GM19328 (cell line): ENCODE data around the gene GFRA1.
"Not testable (repeated sequence)": the region's sequence is repeated elsewhere in the genome, so short reads cannot be mapped to it uniquely, and the experiment has no call there.

Source experiments
- ATAC-seq: cut with Tn5 transposase; IDR thresholded peaks from one replicate; pipeline ENCODE4 v1.9.1; 2021; ENCODE audit warnings: mild to moderate bottlenecking, moderate library complexity; ENCODE audit not compliant: unreplicated experiment

GFRA1 gene

DNA sequence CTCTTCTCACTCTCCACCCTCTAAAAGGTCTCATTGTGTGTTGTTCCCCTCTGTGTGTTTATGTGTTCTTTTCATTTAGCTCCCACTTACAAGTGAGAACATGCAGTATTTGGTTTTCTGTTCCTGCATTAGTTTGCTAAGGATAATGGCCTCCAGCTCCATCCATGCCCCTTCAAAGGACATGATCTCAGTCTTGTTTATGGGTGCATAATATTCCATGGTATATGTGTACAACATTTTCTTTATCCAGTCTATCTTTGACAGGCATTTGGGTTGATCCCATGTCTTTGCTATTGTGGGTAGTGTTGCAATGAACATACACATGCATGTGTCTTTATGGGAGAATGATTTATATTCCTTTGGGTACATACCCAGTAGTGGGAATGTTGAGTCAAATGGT, 107.1 kb downstream of the GFRA1 start:
- not testable (repeated sequence) for ATAC-seq

DNA sequence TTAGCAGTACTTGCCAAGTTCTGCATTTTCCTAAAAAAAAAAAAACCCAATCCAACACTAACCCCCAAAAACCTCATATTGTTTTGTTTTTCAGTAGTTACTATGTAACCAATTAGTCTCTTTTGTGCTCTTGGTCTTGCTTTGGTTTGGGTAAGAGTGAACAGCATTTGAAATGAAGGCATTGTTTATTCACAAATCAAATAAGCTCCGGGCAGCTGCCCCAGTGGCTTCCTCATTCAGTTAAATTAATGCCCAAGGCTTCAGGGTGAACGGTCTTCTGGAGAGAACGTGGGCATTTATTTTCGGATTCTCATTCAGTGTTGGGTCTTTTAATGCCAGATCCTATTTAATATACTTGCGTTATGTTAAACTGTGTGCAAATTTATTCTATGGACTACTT, 108.7 kb downstream of the GFRA1 start:
- ATAC-seq = no peak

DNA sequence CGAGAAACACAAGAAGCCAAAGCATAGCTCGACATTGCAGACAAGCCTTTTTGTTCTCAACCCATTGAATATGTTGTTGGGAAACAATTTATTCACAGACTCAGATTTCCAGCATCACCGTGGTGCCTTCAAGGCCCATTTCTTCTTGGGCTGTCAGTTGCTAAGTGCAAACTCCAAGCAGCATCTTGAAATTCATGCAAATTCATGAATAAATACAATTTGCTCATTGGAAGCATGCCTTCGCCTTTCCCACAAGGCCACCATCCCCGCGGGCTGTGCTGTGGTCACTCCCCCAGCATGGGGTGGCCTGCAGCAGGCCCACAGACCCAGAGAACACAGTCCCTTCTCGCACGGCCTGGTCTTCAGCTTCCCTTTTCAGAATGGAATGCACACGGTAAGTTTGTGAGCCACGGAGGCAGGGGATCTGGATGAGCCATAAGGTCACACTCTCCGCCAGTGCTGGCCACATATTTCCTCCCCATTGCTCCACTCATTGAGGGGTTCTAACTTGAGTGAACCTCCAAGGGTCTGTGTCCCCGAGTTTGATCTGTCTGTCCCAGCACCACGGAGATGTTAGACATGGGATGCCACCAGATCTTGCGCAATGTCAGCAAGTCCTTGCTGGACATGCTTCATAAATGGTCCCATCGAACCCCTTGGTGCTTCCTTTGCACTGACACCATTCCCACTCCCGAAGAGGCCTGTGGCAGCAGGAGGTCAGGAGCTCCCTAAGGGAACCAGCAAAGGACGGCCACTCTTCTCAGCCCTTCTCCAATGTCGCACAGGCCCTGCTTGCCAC, 109.5 kb downstream of the GFRA1 start:
- no peak for ATAC-seq

DNA sequence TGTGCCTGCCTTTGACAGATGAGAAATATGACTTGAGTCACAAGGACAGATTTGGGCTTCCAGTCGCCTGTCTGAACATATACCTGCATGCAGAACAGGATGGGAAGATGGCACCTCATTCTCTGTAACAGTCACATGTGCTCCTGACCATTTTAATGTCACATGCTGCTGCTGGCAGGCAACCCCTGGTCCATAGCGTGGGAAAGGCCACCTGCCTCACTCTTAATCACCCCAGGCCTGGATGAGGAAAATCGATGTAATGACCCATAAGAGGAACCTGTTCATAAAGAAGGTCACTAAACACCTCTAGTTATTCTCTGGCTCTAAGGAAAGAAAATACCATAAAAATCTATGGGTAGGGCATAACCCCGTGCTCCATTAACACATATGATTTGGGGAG, 110.2 kb downstream of the GFRA1 start:
- ATAC-seq = no peak

DNA sequence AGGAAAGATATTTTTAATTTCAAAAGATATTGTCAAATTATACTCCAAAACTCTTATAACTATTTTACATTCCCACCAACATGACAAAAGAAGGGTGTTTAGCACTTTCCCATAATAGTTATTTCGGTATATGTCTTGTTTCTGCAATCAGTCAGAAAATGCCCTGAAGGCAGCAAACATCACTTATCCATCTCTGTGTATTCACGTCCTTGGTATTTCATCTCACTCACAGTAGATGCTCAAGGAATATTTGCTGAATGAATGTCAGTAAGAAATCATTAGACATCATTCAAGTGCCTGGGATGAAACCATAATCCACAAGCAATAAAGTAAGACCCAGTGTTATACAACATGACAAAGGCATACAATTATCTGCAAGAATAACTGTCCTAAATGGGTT, 112.7 kb downstream of the GFRA1 start:
- no peak for ATAC-seq

DNA sequence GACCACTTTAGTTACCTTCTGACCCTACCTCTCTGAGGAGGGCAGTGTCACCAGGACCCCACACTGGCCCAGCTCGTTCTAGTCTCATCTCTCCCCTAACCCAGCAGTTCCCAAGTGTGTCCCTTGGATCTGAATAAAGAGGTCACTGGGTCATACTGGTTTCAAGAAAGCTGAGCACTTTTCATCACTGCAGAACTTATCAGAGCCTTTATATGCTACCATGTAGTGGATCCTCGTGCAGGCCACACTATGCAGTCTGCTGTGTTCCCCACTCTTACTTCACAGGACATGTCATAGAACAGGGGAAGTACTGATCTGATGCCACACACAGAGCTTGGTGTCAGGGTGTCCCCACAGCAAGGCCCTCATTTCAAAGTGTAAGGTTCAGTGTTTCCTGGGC, 113.8 kb downstream of the GFRA1 start:
- ATAC-seq = no peak

DNA sequence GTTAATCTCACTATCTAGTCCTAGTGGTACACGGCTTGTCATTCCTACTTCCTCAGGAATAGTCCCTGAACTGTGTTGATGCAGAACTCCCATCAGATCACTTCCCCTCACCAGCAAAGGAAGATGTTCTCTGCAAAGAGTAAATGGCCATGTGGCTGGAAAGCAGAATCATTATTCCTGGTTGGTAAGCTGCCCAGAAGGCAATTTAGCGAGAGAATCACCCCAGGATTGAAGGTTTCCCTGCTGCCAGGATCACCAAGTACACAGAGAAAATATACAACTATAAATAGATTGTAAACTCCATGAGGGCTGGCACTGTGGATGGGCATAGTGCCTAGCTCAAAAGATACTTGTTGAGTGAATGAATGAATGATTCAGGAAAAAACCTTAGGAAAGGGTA, 115.0 kb downstream of the GFRA1 start:
- no peak for ATAC-seq

DNA sequence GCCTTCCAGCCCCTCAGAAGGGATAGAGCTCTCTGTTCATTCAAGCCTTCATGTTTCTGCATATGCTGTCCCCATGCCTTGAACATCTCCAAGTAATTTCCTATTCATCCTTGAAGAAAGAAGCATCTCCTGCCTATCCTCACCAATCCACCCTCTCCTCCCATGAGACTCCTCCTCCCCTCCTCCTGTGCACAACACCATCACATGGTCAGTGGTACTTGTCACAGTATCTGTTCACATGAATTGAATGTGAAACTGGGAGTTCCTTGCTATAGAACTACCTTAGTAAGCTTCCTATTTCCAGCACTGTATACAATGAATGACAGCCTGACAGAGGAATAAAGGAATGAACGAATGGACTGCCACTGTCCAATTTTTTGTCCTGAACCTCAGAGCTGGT, 115.5 kb downstream of the GFRA1 start:
- ATAC-seq = no peak

DNA sequence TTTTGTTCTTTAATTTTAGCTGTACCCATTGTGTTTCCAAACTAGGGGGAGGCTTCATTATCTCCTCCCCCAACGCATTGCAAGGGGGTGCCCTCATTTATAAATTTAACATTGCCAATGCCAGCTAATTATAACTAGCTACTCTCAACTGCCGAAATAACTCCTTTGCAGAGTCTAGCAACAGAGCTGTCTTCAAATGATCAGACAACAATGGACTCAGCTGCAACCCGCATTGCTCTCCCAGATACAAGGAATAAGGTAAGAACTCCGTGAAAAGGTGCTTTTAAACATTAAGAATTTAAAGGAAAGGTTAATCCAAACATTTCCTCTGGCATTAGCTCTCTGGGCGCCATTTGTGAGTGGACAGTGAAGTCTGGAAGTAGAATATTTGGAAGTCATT, 116.2 kb downstream of the GFRA1 start:
- ATAC-seq = no peak

DNA sequence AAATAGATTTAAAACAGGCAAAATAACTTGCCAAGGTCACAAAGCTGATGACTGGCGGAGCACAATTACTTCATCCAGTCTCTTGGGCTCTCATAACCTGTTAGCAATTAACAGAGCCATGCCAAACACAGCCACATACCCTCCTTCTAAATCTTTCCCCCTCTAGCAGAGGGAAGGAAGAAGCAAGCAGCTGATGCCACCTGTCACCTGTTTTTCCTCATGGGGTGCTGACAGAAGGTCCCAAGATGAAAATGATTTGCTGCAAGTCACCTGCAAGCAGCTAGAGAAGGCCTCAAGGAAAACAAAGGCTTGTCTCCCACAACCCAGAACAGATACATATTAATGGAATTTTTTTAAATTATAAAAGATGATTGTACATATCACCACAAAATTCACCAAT, 117.8 kb downstream of the GFRA1 start:
- no peak for ATAC-seq

DNA sequence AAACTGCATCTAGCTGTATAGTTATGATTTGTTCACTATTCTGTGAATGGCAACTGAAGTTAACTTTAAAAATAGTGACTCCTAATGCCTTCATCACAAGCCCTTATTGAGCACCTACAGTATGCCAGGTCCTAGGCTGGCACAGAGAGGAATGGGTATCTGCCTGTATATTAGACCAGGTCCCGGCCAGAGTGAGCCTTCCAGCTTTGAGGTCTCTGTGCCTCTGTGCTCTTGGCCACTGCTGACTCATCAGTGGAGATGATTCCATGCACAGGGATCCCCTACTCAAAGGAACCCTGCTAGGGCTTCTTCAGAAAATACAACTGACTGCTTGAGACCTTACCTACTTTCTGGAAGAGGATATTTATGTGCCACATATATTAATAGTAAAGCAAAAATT, 118.4 kb downstream of the GFRA1 start:
- ATAC-seq = no peak

DNA sequence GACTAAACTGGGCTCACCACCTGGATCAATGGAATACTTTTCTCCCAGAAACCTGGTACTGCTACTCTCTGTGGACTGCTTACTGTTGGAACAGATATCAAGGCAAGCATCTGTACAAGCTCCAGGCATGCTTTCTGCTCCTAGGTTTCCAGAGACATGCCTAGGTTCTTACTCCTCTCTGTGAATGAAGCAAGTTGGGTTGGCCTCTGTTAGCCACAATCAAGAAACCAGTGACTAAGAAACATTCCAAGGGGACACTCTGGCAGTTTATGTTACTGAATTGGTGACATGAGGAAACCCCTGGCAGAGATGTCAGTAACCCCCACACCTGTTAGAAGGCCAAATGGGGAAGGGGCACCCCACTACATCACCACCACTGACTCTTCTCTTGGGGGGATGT, 121.9 kb downstream of the GFRA1 start:
- ATAC-seq = no peak

DNA sequence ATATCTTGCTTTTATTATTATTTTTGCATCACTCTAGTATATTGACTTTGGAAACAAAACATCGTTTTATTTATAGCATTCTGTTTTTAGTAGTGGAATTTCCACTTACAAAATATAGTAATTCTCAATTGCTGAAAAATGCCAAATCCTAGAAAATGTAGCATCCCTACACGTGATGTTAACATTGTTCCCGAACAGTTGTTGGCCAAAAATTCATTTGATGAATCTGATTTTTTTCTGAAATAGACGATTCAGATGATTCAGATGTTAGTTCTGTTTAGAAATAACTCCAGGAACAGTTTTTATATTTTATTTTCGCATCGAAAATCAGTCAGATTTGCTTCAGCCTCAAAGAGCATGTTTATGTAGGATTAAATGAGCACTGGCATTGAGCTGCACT, 122.4 kb downstream of the GFRA1 start:
- ATAC-seq = no peak

DNA sequence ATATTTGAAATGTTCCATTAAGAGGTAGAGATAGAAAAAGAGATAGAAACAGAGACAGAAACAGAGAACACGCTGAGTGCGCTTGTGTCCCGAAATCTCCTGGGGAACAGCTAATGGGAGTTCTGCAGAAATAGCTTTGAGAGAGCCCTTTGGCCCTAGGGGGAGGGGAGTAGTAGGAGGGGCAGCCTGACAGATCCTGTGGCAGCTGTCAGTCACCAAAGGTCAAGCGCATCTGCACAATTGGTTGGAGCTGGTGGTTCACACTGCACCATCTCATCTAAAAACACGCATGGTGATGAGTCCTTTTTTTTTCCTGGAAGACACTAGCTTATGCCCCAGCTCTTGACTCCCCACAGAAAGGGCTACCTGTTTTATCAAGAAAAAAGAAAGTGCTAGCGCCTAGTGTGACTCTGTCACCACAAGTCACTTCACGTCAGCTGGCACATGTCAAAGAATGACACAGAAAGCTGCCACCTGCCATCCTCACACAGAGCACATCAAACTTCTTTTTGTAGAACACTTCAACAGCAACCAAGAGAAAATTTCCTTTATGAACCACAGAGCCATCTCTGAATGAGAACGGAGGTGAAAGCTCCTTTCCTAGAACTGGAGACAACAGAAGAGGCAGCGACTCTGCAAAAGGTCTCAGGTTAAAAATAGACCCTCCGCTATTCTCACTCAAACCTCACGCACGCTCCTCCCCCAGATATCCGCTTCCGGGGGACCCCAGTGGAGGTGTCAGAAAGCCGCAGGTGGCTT, 125.7 kb downstream of the GFRA1 start:
- ATAC-seq = no peak

DNA sequence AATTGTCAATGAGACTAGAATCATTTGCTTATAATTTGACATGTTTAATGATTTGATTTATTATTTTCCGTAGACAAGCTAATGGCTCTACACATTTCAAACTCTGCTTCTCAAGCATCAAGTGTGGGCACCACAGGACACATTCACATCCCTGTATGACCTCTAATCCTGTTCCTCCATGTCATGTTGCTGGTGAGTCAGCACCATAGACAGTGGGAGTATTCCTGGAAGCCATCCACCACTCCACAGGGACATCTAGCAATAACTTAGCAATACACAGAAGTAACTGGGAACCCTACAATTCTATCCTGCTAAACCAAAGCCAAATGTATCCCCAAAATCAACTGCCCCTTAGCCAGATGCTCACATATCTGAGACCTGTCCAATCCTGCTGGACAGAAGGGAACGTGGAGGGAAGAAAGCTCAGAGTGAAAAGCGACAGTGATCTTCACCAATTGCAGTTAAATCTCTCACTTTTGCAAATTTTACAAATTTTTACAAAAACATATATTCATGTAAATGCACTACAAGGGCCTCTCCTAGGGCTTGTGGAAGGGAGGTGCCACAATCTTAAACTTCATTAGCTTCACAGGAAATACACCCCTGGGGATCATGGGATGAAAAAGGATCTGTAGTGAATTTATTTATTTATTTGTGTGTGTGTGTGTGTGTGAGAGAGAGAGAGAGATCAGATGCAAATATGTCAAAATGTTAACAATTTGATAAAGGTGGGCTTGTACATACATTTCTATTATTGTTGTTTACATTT, 126.5 kb downstream of the GFRA1 start:
- no peak for ATAC-seq

DNA sequence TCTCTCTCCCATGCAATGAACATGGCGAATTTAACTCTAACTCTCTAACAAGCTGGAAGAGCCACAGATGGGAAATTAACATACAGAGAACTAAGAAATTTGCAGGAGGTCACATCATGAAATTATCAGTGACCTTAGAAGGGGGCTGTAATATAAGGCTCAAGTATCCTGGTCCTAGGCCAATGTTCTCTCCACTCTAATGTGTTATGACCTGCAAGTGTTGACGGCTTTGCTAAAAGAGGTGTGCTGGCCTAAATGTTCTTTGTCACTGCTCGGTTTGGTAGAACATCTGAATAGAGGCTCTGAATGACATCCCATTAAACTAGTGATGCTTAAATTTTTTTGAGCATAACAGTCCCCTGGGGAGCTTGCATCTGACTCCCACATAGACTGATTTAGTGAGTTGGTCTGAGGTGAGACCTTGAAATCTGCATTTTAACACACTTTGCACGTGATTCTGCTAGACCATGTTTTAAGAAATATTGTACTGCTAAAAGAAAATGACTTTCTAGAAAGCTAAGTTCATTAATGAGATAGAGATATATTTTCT, 129.3 kb downstream of the GFRA1 start:
- ATAC-seq = no peak

DNA sequence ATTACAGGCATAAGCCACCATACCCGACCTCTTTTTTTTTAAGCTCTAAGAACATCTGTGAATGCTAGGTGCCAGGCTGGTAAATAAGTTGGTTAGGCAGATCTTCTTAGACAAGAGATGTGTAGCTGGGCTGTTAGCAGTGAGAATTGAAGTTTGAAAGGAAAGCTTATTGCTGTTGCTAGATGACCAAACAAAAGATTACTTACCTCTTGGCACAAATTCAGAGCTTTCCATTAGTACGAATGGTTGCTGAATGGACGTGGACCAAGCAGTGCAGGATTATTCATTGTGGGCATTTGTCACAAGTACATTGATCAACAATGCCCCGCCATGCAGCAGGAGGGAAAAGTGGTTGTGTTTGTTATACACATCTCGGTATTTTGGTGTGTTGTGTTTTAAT, 131.2 kb downstream of the GFRA1 start:
- ATAC-seq = no peak

DNA sequence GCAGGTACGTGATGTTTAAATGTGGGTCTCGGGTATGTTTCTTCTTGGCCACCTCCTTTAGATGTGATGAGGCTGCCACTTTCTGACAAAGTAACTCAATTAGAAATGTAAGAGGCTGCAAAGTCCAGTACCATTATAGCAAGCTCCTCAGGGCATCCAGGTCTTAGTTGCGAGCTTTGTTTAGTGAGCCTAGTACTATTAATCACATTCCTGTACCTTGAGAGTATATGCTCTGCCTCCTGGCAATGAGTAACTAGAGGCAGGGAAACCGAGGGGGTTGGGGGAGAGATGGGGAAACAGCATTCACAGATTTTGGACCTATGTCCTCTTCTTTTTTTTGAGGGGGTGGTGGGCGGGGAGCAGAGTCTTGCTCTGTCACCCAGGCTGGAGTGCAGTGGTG, 131.8 kb downstream of the GFRA1 start:
- no peak for ATAC-seq

DNA sequence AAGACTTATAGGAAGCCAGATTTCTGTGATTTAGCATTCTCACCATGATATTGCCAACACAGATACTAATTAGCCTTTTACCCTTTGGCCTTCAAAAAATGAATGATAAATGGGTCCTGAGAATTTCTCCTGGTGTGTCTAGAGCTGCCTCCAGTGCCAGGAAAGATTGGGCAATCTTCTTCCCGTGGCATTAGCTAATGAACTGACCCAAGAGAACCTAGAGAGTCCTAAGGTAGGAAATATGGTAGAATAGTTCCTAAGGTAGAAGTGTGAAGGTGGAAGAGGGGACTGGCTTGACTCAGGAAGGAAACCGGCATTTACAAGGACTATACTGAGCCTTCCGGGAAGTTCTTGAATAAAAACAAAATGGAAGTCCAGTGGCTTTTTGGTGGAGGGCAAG, 133.1 kb downstream of the GFRA1 start:
- ATAC-seq = no peak

DNA sequence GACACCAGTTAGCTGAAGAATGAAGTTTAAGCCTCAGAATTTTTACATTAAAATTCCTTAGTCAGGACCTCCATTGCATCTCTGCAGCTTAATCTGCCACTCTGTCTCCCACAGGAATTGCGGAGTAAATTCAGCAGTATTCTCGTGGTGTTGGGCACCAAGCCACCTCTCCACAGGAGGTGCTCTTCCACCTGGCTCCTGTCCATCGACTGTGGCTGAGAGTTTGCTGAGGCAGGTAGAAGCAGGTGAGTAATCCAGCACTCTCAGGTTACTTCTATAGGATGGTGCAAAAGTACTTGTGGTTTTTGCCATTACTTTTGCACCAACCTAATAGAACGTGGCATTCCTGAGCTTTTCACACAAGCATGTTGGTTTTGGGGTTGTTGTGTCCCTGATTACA, 134.1 kb downstream of the GFRA1 start:
- no peak for ATAC-seq

DNA sequence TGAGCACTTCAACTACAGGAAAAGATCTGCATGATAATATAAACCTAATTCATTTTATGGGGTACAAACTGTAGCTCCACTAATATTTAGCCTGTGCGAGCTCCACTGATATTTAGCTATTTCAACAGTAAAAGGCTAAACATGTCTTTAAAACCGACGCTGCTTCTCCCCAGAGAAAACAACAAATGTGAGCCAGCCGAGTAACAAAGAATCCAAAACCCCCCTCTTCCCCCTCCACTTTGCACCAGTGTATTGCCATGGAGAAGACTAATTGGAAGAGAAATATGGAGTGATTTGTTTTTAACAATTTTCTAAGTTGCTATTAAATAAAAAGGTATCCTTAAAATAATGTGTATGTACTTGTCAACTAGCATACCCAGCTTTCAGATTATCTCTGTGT, 136.7 kb downstream of the GFRA1 start:
- ATAC-seq = no peak

DNA sequence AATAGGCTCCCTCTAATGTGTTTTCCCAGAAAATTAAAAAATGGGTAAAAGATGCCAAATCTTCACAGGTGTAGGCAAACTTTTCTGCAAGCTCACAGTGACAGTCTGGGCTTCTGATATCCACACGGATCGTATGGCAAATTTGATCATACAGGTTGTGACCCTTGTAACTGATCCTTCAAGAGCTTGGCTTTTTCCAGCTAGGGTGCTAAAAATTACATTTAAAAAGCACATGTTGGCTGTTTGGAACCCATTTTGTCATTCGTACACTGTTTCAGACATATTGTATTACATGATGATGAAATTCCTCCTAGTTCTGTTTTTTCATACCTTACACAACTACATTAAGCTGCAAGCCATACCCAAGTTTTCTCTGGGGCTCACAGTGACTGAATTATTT, 138.7 kb downstream of the GFRA1 start:
- ATAC-seq = no peak
